DOHH2 (cell line): Measurements from ENCODE around the gene LARGE1.

Experiments used
- CTCF ChIP-seq: fragments of 200-600 bp; sonication (generic); IDR thresholded peaks from one replicate; pipeline ENCODE4 v1.5.1; 2014; ENCODE audit warnings: antibody characterized with exemption, mild to moderate bottlenecking, low read depth, low read length; ENCODE audit not compliant: poor library complexity, severe bottlenecking
- EZH2phosphoT487 ChIP-seq: fragments of 200-600 bp; sonication (generic); IDR thresholded peaks from 2 replicates; pipeline ENCODE4 v1.6.1; 2017; ENCODE audit warnings: borderline replicate concordance, mild to moderate bottlenecking, antibody characterized with exemption, low read length, moderate library complexity, mixed read lengths

- no peak for TF ChIP-seq CTCF
- TF ChIP-seq EZH2phosphoT487, result no peak
Measured at GRCh38 chr22:33341611-33342010, 578.7 kb downstream of the LARGE1 start.
